D721Med (cell line): Measurements from ENCODE around the gene STOML3.

ENCODE experiments used
- DNase-seq: peaks from one replicate; pipeline ENCODE4 v3.0.0; 2011; ENCODE audit warnings: low spot score; ENCODE audit not compliant: insufficient read length
- FAIRE-seq: peaks from 2 replicates; lab custom pipeline; 2011; peaks lifted over from hg19 to GRCh38; lab: Jason Lieb, UNC
- TF ChIP-seq, protein P1 (sequence below): IDR thresholded peaks from 2 replicates; pipeline ENCODE4 v1.5.1; 2012; ENCODE audit warnings: mild to moderate bottlenecking, control low read depth; ENCODE audit not compliant: insufficient read depth; ENCODE audit errors: missing control alignments

Gene STOML3

DNA sequence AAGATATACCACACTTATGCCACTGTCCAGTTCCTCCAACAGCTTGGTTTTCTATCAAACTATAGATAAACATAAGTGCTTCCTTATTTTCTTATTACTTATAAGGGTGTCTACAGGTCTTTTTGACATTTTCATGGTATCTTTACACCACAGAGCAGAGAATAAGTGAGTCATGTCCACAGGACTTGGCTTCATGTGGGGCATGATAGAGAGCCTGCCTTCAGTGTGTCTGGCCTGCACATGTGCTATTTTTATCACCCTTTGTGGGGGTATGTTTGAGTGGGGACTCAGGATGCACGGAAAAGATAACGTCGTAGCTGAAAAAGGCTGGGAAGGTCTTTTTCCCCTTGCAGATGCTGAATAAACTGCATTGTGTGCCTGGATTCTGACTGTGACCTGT, 8.1 kb upstream of the STOML3 start:
- FAIRE-seq, result no peak
- no peak for DNase-seq
- TF ChIP-seq, protein P1, sequence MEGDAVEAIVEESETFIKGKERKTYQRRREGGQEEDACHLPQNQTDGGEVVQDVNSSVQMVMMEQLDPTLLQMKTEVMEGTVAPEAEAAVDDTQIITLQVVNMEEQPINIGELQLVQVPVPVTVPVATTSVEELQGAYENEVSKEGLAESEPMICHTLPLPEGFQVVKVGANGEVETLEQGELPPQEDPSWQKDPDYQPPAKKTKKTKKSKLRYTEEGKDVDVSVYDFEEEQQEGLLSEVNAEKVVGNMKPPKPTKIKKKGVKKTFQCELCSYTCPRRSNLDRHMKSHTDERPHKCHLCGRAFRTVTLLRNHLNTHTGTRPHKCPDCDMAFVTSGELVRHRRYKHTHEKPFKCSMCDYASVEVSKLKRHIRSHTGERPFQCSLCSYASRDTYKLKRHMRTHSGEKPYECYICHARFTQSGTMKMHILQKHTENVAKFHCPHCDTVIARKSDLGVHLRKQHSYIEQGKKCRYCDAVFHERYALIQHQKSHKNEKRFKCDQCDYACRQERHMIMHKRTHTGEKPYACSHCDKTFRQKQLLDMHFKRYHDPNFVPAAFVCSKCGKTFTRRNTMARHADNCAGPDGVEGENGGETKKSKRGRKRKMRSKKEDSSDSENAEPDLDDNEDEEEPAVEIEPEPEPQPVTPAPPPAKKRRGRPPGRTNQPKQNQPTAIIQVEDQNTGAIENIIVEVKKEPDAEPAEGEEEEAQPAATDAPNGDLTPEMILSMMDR, result no peak

DNA sequence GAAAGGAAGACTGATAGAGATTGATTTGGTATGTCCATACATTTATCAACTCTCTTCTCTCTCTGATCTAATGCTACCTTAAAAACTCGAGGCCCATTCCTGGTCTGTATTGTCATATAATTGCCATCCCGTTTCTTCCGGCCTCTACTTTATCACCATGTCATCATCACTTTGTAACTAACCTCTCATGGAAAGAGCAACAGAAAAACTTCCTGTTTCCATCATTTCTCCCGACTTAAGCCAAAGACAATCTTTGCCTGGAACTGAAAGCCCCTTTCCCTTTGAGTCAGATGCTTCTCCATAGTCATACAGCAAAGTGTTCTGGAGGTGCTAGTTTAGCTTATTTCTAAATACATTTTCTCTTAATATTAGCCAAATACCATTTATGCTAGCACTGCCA, 2.8 kb upstream of the STOML3 start:
- no peak for FAIRE-seq

DNA sequence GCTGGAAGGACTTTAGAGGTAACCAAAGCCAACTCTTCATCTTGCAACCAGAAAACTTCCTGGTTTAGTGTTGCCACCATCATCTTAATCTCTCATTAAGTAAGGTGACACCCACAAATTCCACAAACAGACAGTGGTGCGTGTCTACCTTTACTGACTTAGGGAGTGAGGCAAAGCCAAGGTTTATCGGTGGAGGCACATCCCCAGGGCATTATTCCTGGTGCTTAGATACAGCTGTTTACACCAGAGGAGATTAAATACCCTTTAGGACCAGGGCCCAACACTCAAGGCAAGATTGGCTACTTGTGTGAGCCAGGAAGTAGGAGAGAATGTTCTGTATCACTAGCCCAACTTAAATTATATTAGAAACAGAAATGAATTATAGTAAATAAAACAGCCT, 9.5 kb downstream of the STOML3 start:
- TF ChIP-seq, protein P1, result no peak
- FAIRE-seq (no peak), DNase-seq (no peak)

More for the DNA sequence above, 2.8 kb upstream of the STOML3 start:
- no peak for DNase-seq
- TF ChIP-seq, protein P1, result no peak

DNA sequence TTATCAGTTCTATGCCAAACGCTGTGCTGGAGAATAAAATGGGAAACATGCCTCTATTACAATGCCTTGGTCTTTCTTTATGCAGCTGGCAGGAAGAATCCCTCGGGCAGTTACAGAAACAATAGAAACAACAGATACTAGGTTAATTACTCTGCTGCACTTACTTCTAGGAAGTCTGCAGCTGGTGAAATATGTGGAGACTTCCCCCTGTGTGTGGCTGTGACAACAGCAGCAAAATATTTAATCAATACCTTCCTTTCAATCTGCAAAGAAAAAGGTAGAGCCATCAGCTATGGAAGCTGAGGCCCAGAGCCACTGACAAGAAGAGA, 9.9 kb downstream of the STOML3 start:
- TF ChIP-seq, protein P1, result no peak
- DNase-seq, result no peak
- no peak for FAIRE-seq

DNA sequence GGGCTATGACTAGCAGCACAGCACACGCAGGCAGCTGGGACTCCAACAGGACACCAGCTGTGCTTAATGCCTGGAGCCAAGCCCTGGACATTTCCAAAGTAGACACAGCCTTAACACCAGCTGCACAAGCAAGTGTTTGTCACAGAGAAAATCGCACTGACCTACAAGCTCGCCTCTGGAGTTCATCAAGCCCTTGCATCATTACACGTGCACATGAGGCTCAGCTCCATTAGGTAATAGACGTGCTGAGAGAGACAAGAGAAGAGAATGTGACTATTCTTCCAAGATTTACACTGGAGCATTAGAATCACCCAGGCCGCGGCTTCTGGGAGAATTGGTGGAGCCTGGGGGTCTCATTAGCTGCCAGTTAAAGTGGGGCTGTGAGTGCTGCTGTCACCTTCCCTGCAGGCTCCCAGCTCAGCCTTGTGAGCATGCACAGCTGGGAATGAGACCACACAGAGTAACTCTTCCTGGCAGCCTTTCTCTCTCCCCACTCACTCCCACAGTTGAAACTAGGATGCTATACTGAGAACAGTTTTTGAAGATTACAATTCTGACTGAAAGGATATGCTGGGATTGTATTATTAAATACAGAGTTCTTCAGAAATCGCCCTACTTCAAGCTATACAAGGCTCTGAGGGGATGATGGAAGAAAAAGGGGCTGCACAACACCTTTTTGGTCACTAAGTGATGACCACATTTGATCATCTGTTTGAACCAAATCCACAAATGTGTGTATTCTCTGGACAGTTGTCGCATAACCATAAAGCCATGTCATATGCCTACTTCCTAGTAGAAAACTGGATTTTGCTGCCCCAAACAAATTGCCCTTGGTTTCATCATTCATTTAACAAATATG, 10.5 kb downstream of the STOML3 start:
- TF ChIP-seq, protein P1, result no peak
- DNase-seq (no peak), FAIRE-seq (no peak)

DNA sequence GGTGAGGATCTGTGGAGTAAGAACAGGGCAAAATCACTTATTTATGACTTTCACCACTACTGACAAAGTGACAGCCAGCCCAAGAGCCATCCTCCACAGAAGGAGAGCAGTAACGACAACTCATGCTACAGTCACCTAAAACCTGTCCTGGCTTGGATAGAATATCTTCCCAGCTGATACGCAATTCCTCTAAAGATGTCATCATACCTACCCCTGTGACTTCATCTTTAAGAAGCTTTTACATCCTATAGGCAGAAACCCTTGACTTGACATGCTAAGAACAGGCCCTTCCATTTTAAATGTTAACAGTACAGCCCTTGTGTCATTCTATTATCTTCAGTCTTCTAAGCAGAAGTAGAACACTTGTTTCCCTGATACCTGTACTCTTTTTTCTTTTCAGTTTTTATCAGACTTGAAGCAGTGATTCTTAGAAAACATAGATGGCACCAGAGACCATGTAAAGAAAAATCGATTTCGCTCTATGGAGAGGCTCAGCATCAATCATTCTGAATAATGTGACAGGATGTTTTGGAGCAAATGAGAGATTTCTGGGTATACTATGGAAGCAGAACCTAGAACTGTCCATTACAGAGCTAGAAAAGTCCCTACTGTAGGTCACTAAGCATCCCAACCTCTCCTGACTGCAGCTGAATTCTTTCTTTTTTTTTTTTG, 20.1 kb downstream of the STOML3 start:
- DNase-seq, result no peak
- FAIRE-seq, result no peak
- TF ChIP-seq, protein P1, result no peak

DNA sequence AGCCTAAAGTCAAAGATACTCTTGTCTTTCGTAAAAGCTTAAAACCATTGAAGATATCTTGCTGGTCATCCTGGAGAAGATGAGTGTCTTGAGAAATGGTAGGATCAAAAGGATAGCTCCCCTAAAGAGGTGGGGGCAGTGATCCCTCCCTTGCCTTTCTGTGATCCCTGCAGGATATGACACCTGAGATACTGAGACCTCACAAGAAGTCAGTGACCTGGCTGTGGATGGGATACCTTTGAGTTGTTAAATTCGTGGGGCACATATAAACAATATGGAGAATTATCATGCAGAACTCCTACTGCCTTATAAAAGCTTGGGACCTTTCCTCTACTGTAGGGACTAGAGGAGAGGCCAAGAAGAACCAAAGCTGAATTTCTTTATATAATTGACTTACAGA, 21.4 kb downstream of the STOML3 start:
- FAIRE-seq (no peak), DNase-seq (no peak)
- TF ChIP-seq, protein P1, result no peak
